ENCODE results near the gene TOP3B.

Gene TOP3B

GRCh38 chr22:21970800-21971617 is 11.6 kb downstream of the TOP3B start:
- Histone ChIP-seq H3K9me3 (ENCODE audit: control insufficient read depth, insufficient read depth, low read length) (no peaks in the 10 kb centered on the region), H4K20me1 (ENCODE audit: control insufficient read depth, insufficient read depth, low read depth, low read length) (no peaks in the 10 kb centered on the region), H3K79me2 (ENCODE audit: control insufficient read depth, low read length) (peaks cover 12% of the 10 kb centered on the region), H3K4me1 (ENCODE audit: control insufficient read depth, low read length) (no peaks in the 10 kb centered on the region), H3K4me3 (ENCODE audit: low read length) (no peak overlapping the region), H3K4me2 (ENCODE audit: low read length) (no peak overlapping the region), H3K27me3 (ENCODE audit: control insufficient read depth, low read length) (no peaks in the 10 kb centered on the region), H3K36me3 (ENCODE audit: control insufficient read depth, low read length) (peaks cover 88% of the 10 kb centered on the region), H3K9me2 (replicated peaks; ENCODE audit: control insufficient read depth, low read length) (no peaks in the 10 kb centered on the region), H3F3A (ENCODE audit: control insufficient read depth, insufficient read depth) (no peaks in the 10 kb centered on the region; the same call in 1 of the 2 replicates), H3K27ac (ENCODE audit: low read depth, low read length) (no peak overlapping the region)
- TF ChIP-seq, protein P1, sequence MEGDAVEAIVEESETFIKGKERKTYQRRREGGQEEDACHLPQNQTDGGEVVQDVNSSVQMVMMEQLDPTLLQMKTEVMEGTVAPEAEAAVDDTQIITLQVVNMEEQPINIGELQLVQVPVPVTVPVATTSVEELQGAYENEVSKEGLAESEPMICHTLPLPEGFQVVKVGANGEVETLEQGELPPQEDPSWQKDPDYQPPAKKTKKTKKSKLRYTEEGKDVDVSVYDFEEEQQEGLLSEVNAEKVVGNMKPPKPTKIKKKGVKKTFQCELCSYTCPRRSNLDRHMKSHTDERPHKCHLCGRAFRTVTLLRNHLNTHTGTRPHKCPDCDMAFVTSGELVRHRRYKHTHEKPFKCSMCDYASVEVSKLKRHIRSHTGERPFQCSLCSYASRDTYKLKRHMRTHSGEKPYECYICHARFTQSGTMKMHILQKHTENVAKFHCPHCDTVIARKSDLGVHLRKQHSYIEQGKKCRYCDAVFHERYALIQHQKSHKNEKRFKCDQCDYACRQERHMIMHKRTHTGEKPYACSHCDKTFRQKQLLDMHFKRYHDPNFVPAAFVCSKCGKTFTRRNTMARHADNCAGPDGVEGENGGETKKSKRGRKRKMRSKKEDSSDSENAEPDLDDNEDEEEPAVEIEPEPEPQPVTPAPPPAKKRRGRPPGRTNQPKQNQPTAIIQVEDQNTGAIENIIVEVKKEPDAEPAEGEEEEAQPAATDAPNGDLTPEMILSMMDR (IDR thresholded peaks at IDR 0.05; ENCODE audit: low read depth, low read length, poor library complexity, severe bottlenecking), result no peak
- no peak for TF ChIP-seq EZH2phosphoT487 (IDR thresholded peaks at IDR 0.05; ENCODE audit: borderline replicate concordance, low read length)

DNA sequence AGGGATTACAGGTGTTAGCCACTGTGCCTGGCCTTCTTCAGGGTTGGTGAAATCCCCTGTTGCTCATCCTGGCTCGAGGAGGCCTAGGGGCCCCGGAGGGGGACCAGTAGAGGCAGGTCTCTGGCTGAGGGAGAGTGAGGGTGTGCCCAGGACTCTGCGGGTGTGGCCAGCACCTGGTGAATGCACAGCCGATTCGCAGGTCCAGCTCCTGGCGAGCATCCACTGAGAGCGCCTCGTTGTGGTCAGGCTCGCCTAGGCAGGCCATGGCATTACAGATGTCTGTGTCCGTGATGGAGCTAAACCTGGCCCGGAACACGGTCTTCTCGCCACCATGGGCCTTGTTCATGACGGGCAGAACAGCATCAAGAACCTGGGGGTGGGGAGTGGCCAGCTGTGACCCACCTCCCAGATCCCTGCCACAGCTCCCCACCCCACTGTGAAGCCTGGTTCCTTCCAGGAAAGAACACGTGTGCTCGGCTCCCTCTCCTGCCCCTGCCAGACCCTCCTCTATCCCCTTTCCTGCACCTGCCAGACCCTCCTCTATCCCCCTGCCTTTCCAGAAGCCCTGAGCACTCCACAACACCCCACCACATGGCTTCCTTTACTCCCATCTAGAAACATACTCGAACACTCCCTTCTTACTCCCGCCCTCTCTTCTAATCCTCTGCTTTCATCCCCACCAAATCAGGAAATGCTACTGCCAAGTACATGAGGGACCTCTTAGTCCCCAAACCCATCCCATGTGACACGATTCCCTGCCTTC is 12.4 kb downstream of the TOP3B start:
- Histone ChIP-seq H3K4me2 (ENCODE audit: low read length) (no peak overlapping the region), H3K36me3 (ENCODE audit: control insufficient read depth, low read length) (peaks cover 84% of the 10 kb centered on the region), H3K4me3 (ENCODE audit: low read length) (no peak overlapping the region), H3K27me3 (ENCODE audit: control insufficient read depth, low read length) (no peaks in the 10 kb centered on the region), H3K9me2 (replicated peaks; ENCODE audit: control insufficient read depth, low read length) (no peaks in the 10 kb centered on the region), H3K79me2 (ENCODE audit: control insufficient read depth, low read length) (peaks cover 4% of the 10 kb centered on the region), H3K27ac (ENCODE audit: low read depth, low read length) (no peak overlapping the region), H3K4me1 (ENCODE audit: control insufficient read depth, low read length) (no peaks in the 10 kb centered on the region), H4K20me1 (ENCODE audit: control insufficient read depth, insufficient read depth, low read depth, low read length) (no peaks in the 10 kb centered on the region), H3K9me3 (ENCODE audit: control insufficient read depth, insufficient read depth, low read length) (no peaks in the 10 kb centered on the region), H3F3A (ENCODE audit: control insufficient read depth, insufficient read depth) (no peaks in the 10 kb centered on the region; the same call in 1 of the 2 replicates)
- TF ChIP-seq EZH2phosphoT487 (IDR thresholded peaks at IDR 0.05; ENCODE audit: borderline replicate concordance, low read length), result no peak
- TF ChIP-seq, protein P1 (IDR thresholded peaks at IDR 0.05; ENCODE audit: low read depth, low read length, poor library complexity, severe bottlenecking), result no peak

- Histone ChIP-seq H3K36me3 (ENCODE audit: control insufficient read depth, low read length) (peaks cover 84% of the 10 kb centered on the region), H3K4me3 (ENCODE audit: low read length) (no peak overlapping the region), H3F3A (ENCODE audit: control insufficient read depth, insufficient read depth) (no peaks in the 10 kb centered on the region; the same call in 1 of the 2 replicates)
These were observed 14.0 kb downstream of the TOP3B start for GRCh38 chr22:21968452-21969129.

More at GRCh38 chr22:21968452-21969129, 14.0 kb downstream of the TOP3B start:
- H4K20me1 ChIP-seq (ENCODE audit: control insufficient read depth, insufficient read depth, low read depth, low read length), result no peaks in the 10 kb centered on the region
- H3K27ac ChIP-seq (ENCODE audit: low read depth, low read length), result no peak overlapping the region
- TF ChIP-seq, protein P1 (IDR thresholded peaks at IDR 0.05; ENCODE audit: low read depth, low read length, poor library complexity, severe bottlenecking), result no peak
- no peak for TF ChIP-seq EZH2phosphoT487 (IDR thresholded peaks at IDR 0.05; ENCODE audit: borderline replicate concordance, low read length)
- H3K4me1 ChIP-seq (ENCODE audit: control insufficient read depth, low read length), result no peaks in the 10 kb centered on the region
- H3K27me3 ChIP-seq (ENCODE audit: control insufficient read depth, low read length), result no peaks in the 10 kb centered on the region
- H3K4me2 ChIP-seq (ENCODE audit: low read length), result no peak overlapping the region
- H3K79me2 ChIP-seq (ENCODE audit: control insufficient read depth, low read length), result peaks cover 4% of the 10 kb centered on the region; the same call in 1 of the 2 replicates
- no peaks in the 10 kb centered on the region for H3K9me3 ChIP-seq (ENCODE audit: control insufficient read depth, insufficient read depth, low read length)
- no peaks in the 10 kb centered on the region for H3K9me2 ChIP-seq (replicated peaks; ENCODE audit: control insufficient read depth, low read length)

All from DOHH2 (cell line).